K562 (cell line): ENCODE results near the gene SMARCA4. TPM values are rescaled to one million over a fixed set of nuclear protein-coding genes. Genes with fewer than 3 reads are reported as not detected.
A peak's percentile ranks its signal among the peaks of the same experiment; 100 is the strongest.

Experiments used
- BCOR ChIP-seq: fragments of 450-650 bp; IDR thresholded peaks from 2 replicates; pipeline ENCODE4 v1.6.1; 2016
- CCNT2 ChIP-seq: IDR thresholded peaks from 2 replicates; pipeline ENCODE4 v1.6.1; 2011; ENCODE audit warnings: borderline replicate concordance, low read depth, mild to moderate bottlenecking, moderate library complexity, mixed read lengths, low read length; ENCODE audit not compliant: insufficient read length; ENCODE audit errors: extremely low read depth
- DMBX1 ChIP-seq: fragments of 250-450 bp; sonication (Bioruptor Pico); IDR thresholded peaks from 2 replicates; pipeline ENCODE4 v1.8.0; 2022; ENCODE audit warnings: inconsistent platforms, mild to moderate bottlenecking, moderate library complexity, borderline replicate concordance
- GABPB1 ChIP-seq: sonication (generic); formaldehyde crosslinking; IDR thresholded peaks from 2 replicates; pipeline ENCODE4 v1.8.0; 2022; ENCODE audit warnings: mild to moderate bottlenecking, missing genetic modification reagents
- GTF2E2 ChIP-seq: fragments of 200-800 bp; sonication (Bioruptor generic); IDR thresholded peaks from 2 replicates; pipeline ENCODE4 v1.6.1; 2016; ENCODE audit warnings: missing genetic modification characterization, missing compliant biosample characterization
- IFI16 ChIP-seq: fragments of 250-450 bp; sonication (Bioruptor Pico); IDR thresholded peaks from 2 replicates; pipeline ENCODE4 v2.1.2; 2022; ENCODE audit warnings: mild to moderate bottlenecking, inconsistent platforms
- MAFK ChIP-seq: IDR thresholded peaks from 2 replicates; pipeline ENCODE4 v1.6.1; 2011; ENCODE audit warnings: low read length, improper control_type of control experiment
- MNT ChIP-seq, 2 experiments: fragments of 450-650 bp; conservative IDR thresholded peaks; 2 replicates each; pipeline ENCODE4 v1.6.1; 2017; ENCODE audit warnings: mild to moderate bottlenecking in 2 of 2, moderate library complexity in 2 of 2
- NFIX ChIP-seq: fragments of 250-450 bp; sonication (Bioruptor Pico); IDR thresholded peaks from 2 replicates; pipeline ENCODE4 v1.4.0; 2020; ENCODE audit warnings: low read depth, mild to moderate bottlenecking, moderate library complexity
- NR1H2 ChIP-seq: sonication (generic); formaldehyde crosslinking; IDR thresholded peaks from 2 replicates; pipeline ENCODE4 v1.4.0; 2020; ENCODE audit warnings: mild to moderate bottlenecking, missing genetic modification reagents
- SMC3 ChIP-seq: conservative IDR thresholded peaks from 2 replicates; pipeline ENCODE4 v1.6.1; 2011; ENCODE audit warnings: low read depth, low read length, improper control_type of control experiment; ENCODE audit not compliant: insufficient read depth
- XRCC3 ChIP-seq: fragments of 450-650 bp; IDR thresholded peaks from 2 replicates; pipeline ENCODE4 v1.6.1; 2017; ENCODE audit warnings: mild to moderate bottlenecking, moderate library complexity
- ZBTB43 ChIP-seq: sonication (generic); formaldehyde crosslinking; IDR thresholded peaks from 2 replicates; pipeline ENCODE4 v1.8.0; 2023; ENCODE audit warnings: mild to moderate bottlenecking, missing genetic modification reagents
- ZNF212 ChIP-seq: fragments of 450-650 bp; formaldehyde crosslinking; IDR thresholded peaks from 2 replicates; pipeline ENCODE4 v1.4.0; 2020; ENCODE audit warnings: mild to moderate bottlenecking
- ZSCAN29 ChIP-seq: fragments of 450-650 bp; IDR thresholded peaks from 2 replicates; pipeline ENCODE4 v1.6.1; 2017
- ZZZ3 ChIP-seq: fragments of 450-650 bp; IDR thresholded peaks from 2 replicates; pipeline ENCODE4 v1.6.1; 2016; ENCODE audit warnings: antibody characterized with exemption, mild to moderate bottlenecking, moderate library complexity
- polyA plus RNA-seq, 8 experiments: library from polyadenylated mRNA; depleted of rRNA in 4 of 8; stranded (reverse) in 5 of 8; unstranded in 3 of 8; fragments of >200 nt; fragmentation: Nextera tagmentation in 2 of 8; fragmentation: Illumina TruSeq in 1 of 8; extraction: Ambion mirVana in 2 of 8; extraction: Trizol in 1 of 8; gene quantifications; 2 replicates each; pipeline versions ENCODE4 v1.2.1 to v1.2.3, GENCODE V29; 2011 to 2014; ENCODE audit warnings: inconsistent platforms in 1 of 8, missing spikeins in 1 of 8
- total RNA-seq, 7 experiments: library from RNA; depleted of rRNA in 6 of 7; stranded (reverse); fragments of >200 nt in 6 of 7; fragmentation: Illumina TruSeq in 2 of 7; extraction: Trizol in 2 of 7; gene quantifications; 2 replicates each; pipeline versions ENCODE4 v1.2.1 to v1.2.3, GENCODE V29; 2011 to 2021; ENCODE audit warnings: low replicate concordance in 1 of 7
- TF ChIP-seq, protein P1 (sequence below): sonication (generic); formaldehyde crosslinking; IDR thresholded peaks from 2 replicates; pipeline ENCODE4 v1.8.1; 2023; ENCODE audit warnings: mild to moderate bottlenecking, missing genetic modification reagents
- TF ChIP-seq, protein P2 (sequence below): sonication (generic); formaldehyde crosslinking; IDR thresholded peaks from 2 replicates; pipeline ENCODE4 v1.9.0; 2022; ENCODE audit warnings: mild to moderate bottlenecking, missing genetic modification reagents
- TF ChIP-seq, protein P3 (sequence below): fragments of 450-650 bp; IDR thresholded peaks from one replicate; pipeline ENCODE4 v1.6.1; 2018; ENCODE audit warnings: mild to moderate bottlenecking, moderate library complexity; ENCODE audit not compliant: partially characterized antibody
- TF ChIP-seq, protein P4 (sequence below): fragments of 450-650 bp; formaldehyde crosslinking; IDR thresholded peaks from 2 replicates; pipeline ENCODE4 v1.4.0; 2020; ENCODE audit warnings: mild to moderate bottlenecking

The SMARCA4 gene
- total and polyA plus RNA-seq, 9 of the 15 experiments (the other 6 are each of a cell fraction or from before 2014, with no cell fraction given) = 19.3 to 207 (median 52.1) TPM

DNA sequence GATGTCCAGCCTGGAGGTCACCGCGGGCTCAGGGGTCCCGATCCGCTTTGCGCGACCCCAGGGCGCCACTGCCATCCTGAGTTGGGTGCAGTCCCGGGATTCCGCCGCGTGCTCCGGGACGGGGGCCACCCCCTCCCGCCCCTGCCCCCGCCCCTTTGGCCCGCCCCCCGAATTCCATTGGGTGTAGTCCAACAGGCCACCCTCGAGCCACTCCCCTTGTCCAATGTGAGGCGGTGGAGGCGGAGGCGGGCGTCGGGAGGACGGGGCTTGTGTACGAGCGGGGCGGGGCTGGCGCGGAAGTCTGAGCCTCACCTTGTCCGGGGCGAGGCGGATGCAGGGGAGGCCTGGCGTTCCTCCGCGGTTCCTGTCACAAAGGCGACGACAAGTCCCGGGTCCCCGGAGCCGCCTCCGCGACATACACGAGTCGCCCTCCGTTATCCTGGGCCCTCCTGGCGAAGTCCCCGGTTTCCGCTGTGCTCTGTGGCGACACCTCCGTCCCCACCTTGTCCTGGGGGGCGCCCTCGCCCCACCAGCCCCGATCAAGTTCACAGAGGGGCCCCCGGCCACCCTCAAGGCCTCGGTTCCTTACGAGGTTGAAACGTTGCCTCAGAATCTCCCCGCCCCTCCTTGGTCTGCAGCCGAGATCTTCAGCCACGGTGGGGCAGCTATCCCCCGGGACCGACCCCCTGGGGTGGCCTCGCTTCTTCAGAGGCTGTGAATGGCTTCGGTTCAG is 129.6 kb downstream of the SMARCA4 start (continued):
- TF ChIP-seq MNT (conservative IDR thresholded peaks at IDR 0.05) (peak; percentile 83 to 91), DMBX1 (CRISPR knock-in tag) (peak; percentile 19; the same call in 1 of the 2 replicates), NFIX (CRISPR knock-in tag) (no peak), BCOR (no peak), CCNT2 (peak; percentile 65), GABPB1 (CRISPR knock-in tag) (no peak), IFI16 (no peak), ZNF212 (CRISPR knock-in tag) (no peak), ZBTB43 (CRISPR knock-in tag) (no peak), SMC3 (no peak), NR1H2 (CRISPR knock-in tag) (no peak), XRCC3 (no peak), MAFK (0 out of 2 replicates have a peak, but pooled peaks have one; percentile 2), ZZZ3 (no peak), GTF2E2 (no peak), ZSCAN29 (no peak)
- TF ChIP-seq, protein P1, sequence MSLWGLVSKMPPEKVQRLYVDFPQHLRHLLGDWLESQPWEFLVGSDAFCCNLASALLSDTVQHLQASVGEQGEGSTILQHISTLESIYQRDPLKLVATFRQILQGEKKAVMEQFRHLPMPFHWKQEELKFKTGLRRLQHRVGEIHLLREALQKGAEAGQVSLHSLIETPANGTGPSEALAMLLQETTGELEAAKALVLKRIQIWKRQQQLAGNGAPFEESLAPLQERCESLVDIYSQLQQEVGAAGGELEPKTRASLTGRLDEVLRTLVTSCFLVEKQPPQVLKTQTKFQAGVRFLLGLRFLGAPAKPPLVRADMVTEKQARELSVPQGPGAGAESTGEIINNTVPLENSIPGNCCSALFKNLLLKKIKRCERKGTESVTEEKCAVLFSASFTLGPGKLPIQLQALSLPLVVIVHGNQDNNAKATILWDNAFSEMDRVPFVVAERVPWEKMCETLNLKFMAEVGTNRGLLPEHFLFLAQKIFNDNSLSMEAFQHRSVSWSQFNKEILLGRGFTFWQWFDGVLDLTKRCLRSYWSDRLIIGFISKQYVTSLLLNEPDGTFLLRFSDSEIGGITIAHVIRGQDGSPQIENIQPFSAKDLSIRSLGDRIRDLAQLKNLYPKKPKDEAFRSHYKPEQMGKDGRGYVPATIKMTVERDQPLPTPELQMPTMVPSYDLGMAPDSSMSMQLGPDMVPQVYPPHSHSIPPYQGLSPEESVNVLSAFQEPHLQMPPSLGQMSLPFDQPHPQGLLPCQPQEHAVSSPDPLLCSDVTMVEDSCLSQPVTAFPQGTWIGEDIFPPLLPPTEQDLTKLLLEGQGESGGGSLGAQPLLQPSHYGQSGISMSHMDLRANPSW (CRISPR knock-in tag) = no peak
- TF ChIP-seq, protein P2, sequence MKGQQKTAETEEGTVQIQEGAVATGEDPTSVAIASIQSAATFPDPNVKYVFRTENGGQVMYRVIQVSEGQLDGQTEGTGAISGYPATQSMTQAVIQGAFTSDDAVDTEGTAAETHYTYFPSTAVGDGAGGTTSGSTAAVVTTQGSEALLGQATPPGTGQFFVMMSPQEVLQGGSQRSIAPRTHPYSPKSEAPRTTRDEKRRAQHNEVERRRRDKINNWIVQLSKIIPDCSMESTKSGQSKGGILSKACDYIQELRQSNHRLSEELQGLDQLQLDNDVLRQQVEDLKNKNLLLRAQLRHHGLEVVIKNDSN (CRISPR knock-in tag) = 0 out of 2 replicates have a peak, but pooled peaks have one; percentile 2
- TF ChIP-seq, protein P3, sequence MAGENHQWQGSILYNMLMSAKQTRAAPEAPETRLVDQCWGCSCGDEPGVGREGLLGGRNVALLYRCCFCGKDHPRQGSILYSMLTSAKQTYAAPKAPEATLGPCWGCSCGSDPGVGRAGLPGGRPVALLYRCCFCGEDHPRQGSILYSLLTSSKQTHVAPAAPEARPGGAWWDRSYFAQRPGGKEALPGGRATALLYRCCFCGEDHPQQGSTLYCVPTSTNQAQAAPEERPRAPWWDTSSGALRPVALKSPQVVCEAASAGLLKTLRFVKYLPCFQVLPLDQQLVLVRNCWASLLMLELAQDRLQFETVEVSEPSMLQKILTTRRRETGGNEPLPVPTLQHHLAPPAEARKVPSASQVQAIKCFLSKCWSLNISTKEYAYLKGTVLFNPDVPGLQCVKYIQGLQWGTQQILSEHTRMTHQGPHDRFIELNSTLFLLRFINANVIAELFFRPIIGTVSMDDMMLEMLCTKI = no peak
- TF ChIP-seq, protein P4, sequence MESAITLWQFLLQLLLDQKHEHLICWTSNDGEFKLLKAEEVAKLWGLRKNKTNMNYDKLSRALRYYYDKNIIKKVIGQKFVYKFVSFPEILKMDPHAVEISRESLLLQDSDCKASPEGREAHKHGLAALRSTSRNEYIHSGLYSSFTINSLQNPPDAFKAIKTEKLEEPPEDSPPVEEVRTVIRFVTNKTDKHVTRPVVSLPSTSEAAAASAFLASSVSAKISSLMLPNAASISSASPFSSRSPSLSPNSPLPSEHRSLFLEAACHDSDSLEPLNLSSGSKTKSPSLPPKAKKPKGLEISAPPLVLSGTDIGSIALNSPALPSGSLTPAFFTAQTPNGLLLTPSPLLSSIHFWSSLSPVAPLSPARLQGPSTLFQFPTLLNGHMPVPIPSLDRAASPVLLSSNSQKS (CRISPR knock-in tag) = no peak
